Hematopoietic multipotent progenitor cell treated with erythropoietin and hydrocortisone succinate and interleukin-3 and kit ligand, for 17 days (in vitro differentiated cells): ENCODE measurements around the gene GPR141.

Experiments
- DNase-seq: peaks from one replicate; pipeline ENCODE4 v3.0.0-alpha.2; 2015; ENCODE audit warnings: low spot score

Gene GPR141, protein sequence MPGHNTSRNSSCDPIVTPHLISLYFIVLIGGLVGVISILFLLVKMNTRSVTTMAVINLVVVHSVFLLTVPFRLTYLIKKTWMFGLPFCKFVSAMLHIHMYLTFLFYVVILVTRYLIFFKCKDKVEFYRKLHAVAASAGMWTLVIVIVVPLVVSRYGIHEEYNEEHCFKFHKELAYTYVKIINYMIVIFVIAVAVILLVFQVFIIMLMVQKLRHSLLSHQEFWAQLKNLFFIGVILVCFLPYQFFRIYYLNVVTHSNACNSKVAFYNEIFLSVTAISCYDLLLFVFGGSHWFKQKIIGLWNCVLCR

DNA sequence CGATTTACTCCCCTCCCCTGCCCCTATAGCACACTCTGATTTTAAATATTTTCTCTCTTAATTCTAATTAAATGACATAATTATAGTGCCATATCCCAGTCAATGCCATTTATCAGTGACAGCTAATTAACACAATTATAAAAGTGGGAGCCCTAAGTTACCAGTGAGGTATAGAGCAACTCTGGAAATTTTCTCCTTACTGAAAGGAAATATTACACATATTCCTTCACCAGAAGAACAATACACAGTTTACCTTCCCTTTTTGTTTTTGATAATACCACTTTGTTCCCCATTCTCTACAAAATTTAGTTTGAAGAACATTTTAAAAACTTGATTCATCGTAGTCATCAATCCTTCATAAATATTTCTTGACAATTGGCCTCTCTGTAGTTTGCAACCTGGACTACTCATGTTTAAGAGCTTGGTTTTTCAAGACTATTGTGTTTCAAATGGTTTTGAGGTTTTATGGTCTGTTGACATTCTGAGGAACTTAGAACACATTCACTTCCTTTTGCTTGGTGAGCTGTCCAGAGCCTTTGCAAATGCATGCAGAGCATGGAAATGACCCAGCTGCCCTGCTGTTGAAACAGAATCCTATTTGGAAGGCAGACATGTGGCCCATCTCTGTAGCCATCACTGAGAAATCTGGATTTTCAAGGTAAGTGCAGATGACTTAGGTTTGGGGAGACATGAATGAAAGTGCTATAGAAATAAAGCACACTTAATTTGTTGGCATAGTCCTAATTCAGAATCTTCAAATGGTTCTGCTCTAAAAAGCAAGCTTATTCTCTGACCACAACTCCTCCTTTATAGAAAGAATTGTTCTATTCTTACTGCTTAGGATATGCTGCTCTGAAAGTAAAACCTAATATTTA, at the start of gene GPR141:
Gene GPR141, plus strand, starts transcription at position 521 of the 875 bp plus-strand sequence. CDS start 56,628 bp downstream, outside the sequence.
- no peak for DNase-seq

DNA sequence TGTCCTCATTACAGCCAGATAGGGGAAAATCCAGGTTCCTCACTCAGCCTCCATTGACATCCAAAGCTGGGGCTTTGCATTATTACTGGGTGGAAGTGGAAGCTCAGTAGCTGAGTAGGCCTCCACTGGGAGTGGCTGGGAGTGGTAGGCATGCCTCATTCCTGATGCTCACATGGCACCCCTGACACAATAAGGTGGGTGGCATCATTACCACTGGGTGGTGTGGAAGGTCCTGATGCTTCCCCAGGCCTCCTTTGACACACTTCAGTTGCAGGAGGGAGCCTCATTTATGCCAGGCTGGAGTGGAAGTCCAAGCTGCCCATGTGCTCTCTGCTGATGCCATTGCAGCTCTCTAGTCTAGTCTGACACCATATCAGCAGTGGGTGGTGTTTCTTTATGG, 48.2 kb upstream of the GPR141 start:
- DNase-seq, result no peak

DNA sequence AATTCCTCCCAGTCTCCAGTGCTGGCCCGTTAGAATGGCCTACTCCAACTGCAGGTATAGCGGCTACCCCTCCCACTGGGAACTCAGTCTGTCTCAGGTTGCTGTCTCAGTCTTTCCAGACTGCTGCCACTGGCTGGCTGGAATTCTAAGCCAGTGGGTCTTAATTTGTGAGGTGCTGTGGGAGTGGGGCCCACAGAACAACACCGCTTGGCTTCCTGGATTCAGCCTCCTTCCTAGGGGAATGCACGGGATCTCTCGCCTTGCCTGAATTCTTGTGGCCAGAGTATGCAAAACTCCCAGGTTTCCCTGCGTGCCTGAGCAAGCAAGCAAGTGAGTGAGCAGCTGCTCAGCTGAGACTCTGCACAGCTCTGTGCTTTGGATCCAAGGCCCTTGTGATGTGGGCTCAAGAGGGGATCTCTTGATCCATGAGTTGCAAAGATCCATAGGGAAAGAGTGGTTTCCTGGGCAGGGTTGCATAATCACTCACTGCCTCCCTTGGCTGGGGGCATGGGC, 41.5 kb upstream of the GPR141 start:
- DNase-seq, result no peak

DNA sequence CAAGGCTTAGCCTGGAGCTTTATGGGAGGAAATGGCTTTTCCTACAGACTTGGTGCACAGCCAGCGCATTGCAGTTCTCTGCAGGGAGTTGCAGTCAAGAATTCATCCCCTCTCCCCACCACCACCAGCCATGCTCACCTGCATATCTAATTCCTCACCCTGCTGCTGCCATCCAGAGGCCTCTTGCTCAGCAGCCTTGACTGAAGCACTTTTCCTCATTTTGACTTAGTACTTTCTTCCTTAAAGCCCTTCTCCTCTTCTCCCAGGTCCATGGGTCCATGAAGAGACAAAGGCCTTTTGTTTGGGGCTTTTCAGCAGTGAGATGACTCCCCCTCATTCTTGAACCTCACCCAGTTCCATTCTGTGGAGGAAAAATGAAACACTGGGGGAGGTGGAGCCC, 39.7 kb upstream of the GPR141 start:
- no peak for DNase-seq

DNA sequence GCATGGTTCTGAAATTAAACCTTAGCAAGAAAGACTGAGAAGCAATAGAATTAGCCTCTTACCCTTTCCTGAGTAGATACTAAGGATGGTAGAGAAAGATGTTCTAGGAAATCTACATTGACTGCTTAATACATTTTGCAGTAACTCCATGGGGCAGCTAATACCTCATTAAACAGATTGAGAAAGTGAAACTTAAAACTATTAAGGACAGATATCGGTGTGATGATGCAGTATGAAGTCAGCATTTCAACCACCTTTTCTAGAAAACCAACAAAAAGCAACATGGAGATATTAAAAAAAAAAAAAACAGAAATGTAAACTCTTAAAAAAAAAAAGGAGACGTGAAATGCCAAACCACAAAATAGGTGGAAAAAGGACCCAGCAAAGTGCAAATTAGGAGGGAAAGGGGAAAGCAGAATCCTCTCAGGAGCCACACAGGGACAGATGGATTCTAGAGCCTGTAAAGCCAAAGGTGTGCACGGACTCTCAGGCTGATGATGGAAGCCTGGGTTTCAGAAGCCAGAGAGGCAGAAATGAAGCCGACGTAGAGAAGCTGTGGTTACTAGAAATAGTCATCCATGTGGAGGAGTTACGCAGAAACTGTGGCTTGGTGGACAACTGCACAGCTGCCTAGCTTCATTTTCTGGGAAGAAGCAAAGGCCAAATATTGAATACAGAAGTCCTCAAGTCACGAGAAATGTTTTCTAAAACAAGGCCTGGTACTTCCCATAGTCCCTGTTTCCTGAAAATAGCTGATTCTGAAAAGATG, 38.1 kb upstream of the GPR141 start:
- DNase-seq, result peak; percentile 17

DNA sequence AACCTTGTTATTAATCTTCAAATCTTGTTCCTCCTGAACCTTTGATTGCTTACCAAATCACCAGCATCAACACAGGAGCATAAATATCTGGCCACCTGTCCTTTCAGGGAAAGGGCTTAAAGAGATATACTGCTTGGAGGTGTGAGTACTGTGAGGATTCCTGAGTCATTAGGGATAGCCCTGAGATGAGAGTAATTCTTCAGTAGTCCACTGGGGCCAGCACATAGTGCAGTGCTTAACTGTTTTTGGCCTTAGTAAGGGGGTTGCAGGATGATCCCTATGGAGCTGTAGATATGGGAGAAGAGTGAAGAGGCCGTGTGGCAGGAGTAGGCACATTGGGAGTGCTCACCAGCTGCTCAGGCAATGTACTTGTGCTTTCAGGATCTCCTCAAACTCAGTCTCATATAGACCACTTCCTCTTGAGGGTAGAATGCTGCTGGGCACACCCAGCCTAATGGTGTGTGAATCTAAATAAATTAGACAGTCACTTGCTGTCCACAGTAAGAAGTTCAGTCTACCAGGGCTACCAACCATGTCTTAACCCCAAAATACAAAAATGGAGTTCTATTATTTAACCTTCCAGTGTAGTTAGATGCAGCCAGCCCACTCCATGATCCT, 26.5 kb upstream of the GPR141 start:
- DNase-seq, result no peak

DNA sequence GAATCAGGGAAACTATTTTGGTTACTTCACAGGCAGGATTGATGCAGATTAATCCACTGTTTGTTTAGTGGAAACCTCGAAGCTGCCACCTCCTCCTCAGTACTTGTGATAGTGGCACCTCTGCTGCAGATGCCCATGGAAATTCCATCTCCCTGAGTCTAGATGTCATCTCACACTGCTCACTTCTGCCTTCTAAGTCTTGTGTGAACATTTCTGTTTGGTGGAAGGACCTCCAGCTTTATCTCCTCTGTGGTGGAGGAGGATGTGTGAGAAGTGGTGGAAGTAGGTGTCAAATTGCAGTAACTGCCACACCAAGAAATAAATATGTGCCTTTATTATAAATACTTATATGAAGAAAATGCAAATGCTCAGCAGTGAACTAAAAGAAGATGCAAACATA, 25.8 kb upstream of the GPR141 start:
- no peak for DNase-seq

DNA sequence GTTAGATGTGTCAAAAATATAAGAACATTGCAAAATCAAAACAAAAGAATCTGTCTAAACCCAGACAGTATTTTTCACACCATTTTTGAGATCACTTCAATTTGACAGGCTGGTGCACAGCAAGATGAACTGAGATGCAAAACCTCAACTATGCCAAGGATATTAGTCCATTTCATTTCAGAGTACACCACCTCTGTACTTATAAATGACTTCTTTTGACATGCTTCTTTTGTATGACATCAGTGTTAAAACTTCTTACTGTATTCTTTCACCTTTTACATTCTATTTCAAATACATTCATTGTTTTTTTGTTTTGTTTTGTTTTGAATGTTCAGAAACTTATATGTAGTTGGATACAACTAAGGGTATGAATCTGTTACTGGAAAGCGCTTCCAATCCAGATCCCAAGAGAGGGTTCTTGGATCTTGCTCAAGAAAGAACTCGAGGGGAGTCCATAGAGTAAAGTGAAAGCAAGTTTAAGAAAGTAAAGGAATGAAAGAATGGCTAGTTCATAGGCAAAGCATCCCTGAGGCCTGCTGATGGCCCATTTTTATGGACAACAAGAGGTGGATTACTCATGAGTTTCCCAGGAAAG, 23.5 kb upstream of the GPR141 start:
- no peak for DNase-seq

DNA sequence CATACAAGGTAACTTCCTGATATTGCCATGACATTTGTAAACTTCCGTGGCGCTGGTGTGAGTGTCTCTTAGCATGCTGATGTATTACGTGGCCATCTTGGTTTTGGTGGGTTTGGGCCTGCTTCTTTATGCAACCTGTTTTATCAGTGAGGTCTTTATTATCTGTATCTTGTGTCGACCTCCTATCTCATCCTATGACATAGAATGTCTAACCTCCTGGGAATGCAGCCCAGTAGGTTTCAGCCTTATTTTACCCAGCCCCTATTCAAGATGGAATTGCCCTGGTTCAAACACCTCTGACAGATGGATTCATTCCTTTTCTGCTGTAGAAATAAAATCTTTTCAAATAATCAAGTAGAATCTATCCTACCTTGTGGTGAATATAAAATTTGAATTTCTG, 23.0 kb upstream of the GPR141 start:
- DNase-seq, result no peak

DNA sequence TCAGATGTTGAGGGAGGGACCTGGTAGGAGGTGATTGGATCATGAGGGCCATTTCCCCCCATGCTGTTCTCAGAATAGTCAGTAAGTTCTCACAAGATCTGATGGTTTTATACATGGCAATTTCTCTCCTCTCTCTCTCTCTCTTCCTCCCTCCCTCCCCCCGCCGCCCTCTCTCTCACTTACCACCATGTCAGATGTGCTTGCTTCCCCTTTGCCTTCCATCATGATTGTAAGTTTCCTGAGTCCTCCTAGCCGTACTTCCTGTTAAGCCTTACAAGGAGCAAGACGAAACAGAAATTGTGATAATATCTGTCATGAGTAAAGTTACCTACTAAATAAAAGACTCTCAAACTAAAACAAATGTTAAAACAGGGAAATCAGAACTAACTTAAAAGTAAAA, 19.9 kb upstream of the GPR141 start:
- no peak for DNase-seq

DNA sequence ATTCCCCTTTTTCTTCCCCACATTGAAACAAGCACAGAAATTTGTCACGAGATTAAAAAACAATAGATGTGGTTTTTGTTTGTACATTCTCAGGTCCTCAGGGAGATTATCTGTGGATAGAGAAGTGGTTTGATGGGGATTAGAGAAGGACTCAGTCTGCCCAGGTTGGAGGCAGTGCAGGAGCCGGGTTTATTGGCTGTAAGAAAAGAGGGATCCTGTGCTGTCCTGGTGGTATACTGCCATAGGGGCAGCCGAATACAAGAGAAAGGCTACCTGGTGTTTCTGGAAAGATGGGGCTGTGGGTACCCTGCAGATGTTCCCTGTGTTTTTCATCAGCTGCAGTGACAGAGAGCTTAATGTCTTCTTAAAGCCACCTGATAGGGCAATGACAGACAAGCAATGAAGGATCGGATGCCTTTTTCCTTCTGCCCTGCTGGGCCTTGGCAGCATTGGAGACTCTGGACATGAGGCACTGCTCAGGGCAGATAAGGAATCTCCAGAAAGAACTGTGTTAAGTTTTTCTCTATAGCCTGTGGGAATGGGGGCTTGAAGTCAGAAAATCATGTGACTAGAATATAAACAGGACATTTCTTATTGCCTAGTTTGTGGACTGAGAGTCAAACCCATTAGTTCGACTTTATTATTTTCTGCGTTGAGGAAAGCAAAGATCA, 18.1 kb upstream of the GPR141 start:
- DNase-seq, result no peak

DNA sequence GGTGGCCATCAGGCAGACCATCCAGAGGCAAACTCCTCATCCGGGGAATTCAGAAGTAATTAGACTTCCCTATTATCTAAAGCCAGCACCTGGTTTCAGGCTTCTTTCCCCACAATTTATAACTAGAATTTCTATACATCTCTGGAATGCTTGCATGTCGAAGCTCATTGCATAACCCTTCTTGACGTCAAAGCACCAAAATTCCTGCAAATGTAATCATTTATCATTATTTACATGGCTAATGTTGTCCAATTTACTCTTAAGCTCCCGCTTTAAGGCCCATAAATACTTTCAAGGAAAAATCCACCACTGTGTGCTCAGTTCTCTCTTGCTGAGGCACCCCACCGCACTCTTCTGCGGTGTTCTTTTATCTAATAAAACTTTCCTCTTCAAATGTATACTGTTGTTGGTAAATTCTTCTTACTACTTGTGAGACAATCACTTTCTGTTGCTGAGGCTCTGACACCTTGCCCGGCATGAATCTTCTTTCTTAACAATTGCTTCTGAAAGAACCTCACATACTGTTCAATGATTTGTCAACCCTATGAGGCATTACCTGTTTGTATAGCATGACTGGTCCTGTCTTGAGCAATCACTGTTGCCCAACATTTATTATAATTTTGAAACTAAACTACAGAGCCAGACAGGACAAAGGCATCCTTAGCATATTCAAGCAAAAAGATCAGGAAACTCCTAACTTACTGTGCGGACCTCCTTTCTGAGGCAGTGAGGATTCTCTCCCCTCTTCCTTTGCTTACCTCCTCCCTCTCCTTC, 17.4 kb upstream of the GPR141 start:
- DNase-seq, result no peak

DNA sequence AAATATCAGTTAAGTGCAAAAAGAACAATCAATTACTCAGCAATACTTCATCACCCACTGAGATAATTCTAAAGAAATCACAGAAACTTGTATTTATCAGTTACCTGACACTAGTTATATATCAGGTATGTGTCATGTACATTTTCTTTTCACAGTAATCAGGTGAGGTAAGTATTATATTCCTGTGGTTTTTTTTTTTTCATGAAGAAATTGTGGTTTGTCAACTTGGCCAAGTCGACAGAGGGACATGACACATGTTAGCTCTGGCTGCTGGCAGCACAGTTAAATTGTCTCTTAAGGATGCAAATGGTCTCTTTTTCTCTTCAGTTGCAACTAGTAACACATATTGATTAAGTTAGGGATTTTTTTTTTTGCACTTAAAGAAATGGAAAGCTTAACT, 13.7 kb upstream of the GPR141 start:
- DNase-seq, result no peak

DNA sequence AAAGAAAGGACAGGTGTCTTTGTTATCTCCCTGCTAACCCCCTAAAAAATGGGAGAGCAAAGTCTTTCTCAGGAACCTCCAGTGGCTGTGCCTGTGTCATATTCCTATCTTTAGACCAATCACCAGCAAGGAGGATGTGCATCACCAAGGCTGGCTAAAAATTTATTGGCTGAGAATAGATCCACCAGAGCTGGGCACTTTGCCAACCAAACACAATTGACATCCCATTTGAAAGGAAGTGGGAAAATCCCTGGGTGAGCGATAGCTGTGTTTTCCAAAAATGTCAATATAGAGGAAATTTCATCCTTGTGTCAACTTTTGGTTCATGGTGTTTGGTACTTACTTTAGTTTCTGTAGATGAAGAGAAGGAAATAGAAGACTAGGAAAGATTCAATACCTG, 13.1 kb upstream of the GPR141 start:
- no peak for DNase-seq

DNA sequence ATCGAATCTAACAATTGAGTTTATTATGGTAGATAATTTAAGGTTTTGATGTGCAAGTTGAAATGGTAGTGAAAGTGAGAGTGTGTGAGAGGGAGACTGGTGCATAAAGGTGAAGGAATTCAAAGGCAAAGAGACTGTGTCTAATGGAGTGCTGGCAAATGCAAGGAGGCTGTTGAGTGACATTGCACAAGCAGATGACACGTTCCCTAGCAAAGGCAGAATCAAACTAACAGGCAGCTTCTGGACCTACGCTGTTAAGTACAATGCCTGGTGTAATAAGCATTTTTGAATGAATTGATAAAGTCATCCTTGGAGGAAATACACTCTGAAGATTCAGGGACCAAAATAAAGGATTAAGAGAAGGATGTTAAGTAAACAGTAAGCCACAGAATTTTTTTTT, 11.7 kb upstream of the GPR141 start:
- DNase-seq, result no peak

DNA sequence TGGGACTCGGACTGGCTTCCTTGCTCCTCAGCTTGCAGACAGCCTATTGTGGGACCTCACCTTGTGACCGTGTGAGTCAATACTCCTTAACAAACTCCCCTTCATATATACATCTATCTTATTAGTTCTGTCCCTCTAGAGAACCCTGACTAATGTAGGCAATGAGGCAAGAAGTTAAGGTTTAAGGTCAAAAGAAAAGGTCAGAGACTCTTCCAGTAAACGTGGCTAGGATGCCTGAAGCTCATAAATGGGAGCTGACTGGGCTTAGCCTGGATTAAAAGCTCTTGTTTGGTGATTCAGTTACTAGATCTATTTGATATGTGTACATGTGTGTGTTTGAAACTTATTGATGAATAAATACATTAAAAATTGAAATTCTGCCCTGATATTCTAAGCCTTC, 10.6 kb upstream of the GPR141 start:
- DNase-seq, result no peak

DNA sequence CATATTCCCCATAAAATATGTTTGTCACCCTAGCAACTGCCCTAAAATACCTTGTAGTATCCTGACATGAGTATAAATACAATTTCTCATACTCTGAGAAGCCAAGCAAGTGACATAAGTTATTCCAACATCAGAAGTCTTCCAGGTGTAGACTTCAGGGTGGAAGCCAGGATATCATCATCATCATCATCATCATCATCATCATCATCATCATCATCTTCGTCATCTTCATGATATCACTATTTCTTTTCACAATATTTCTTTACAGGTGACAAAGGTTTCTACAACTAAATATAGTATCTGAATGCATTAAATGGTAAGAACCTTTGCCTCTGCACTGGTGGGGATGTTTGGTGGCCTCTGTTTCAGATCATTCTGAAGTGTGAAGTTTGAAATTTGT, 10.0 kb upstream of the GPR141 start:
- no peak for DNase-seq

DNA sequence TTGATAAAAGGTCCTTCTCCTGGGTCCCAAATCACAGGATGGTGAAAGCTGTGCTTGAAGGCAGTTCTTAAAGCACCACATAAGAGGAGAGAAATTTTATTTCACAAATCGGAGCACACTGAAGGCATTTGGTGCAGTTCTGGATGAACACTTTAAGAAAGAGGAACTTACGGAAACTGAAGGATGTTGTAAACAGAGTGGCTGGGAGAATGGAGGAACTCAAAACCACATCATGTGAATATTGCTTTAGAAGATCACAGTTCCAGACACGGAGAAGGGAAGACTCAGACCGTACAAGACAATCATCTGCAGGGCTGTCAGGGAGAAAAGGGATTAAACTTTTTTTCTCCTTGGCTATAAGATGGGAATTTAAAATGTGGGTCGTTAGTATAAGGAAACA, 9.0 kb upstream of the GPR141 start:
- no peak for DNase-seq

DNA sequence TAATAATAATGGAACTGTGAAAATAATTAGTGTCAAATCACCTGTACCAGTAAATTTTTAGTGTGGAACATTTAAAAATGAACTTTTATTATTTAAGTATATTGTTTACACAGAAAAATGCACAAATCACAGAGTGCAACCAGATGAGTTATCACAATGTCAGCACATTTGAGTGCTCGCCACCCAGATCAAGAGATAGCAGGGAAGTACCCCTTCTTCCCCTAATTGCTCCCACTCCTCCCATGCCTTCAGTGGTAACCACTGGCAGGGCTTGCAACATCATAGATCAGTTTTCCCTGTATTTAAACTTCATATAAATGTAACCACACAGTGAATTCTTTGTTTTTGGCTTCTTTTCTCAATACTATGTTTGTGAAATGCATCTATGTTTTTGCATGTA, 7.8 kb upstream of the GPR141 start:
- no peak for DNase-seq

DNA sequence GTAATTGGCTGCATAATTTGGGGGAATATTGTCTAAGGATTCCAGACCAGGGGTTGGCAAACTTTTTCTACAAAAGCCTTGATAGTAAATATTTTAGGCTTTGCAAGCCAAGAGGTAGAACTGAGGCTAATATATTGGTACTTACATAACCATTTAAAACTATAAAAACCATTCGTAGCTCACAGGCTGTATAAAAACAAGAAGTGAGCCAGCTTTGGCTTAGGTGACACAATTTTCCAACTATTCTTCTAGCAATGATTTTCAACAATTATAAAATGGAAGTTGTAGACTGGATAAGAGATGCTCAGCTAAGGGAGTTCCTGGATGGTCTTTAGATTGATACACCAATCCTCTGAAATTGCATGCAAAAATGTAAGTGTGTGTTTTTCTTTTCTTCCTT, 1.4 kb downstream of the GPR141 start:
- DNase-seq, result no peak
